HG03095 (cell line): ENCODE measurements around the gene WDR1.

Source experiments
- ATAC-seq: cut with Tn5 transposase; IDR thresholded peaks from one replicate; pipeline ENCODE4 v1.9.1; 2021; ENCODE audit warnings: moderate library complexity; ENCODE audit not compliant: unreplicated experiment

WDR1 gene

DNA sequence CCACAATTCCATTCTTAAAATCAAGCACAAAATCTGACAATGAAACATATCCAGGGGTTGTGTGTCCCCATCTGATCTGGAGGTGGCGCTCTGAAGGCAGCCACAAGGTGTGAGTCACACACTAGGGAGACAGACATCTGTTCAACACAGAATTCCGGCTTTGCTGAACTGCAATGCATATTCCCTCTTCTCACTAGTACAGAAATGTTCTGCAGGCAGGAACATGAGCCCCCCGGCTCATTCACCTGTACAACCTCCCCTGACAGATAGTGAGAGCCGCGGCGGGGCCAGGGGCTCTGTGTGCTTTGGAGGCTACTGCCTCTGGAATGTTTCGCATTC is 41.9 kb downstream of the WDR1 start:
- no peak for ATAC-seq

DNA sequence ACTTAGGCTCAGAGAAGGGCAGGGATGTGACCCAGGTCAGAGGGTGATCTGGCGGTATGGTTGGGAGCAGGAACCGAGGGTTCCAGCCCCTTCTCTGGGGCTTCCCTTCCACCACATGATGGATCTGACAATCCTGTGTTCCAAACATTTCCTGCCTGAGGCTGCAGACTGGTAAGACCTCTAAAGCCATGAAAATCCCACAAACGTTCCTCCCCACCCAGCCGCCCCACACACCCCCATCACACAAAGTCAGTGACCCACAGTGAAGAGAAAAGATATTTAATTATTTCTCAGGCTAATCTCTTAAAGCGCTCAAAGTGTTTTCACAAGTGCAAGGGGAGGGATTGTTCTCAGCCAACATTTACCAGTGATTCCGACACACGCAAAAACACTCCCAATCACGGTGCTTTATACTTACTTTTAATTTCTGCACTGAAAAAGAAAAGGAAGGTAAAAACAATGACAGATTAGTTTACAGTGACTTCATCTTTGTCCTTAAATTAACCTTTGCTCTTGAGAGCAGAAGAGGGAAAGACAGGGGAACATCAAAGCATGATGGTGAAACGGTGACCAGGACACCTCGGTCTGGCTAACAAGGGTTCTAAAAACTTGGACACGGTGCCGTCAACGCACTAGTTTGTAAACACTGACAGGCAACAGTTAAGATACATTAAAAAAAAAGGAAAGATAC is 42.4 kb downstream of the WDR1 start:
- no peak for ATAC-seq

DNA sequence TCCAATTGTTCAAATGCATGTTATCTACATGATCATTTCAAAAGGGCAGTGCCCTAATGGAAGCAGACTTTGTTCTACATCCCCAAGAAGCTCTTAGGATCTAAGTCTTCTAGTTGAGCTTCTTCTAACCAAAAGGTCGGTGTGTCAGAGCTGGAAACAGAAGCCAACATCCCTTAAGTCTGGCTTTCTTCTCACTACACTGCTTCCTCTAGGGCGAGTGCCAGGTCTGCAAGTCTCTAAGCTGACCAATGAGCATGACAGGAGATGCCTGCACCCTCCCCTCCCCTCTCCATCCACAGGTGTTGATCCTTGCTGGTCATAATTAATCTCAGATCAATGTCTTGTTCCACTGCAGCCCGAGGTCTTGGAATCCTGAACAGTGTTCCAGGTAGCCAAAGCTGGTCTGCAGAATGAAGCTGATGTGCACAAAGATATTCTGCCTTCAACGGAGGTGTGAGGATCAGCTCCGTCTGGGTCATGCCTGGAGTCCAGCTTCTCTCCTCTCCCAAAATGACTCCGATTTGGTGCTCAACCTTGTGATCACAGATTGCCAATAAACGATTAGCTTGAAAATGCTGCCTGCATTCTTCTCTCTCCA is 44.1 kb downstream of the WDR1 start:
- no peak for ATAC-seq

DNA sequence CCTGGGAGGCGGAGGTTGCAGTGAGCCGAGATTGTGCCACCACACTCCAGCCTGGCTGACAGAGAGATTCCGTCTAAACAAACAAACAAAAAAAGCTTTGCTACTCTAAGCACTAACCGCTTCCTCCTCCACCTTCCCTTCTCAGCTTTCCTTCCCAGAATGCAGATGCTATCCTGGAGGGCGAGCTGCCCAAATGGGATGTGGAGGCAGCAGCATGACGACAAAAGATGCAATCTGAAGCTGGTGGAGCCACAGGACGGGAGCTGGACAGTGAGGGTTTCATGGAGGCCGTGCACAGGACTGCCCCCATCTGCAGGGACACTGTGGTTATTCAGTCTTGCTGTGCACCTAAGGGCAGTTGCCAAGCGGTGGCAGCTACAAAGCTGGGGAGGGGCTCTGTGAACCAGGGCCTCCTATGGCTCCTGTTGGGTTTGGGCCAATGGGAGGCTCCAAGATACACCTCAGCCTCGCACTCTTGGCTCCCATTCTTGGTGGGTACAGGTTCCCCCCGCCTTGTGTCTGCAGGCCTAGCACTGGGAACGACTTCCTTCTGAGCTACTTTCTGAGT is 47.4 kb downstream of the WDR1 start:
- ATAC-seq, result no peak

DNA sequence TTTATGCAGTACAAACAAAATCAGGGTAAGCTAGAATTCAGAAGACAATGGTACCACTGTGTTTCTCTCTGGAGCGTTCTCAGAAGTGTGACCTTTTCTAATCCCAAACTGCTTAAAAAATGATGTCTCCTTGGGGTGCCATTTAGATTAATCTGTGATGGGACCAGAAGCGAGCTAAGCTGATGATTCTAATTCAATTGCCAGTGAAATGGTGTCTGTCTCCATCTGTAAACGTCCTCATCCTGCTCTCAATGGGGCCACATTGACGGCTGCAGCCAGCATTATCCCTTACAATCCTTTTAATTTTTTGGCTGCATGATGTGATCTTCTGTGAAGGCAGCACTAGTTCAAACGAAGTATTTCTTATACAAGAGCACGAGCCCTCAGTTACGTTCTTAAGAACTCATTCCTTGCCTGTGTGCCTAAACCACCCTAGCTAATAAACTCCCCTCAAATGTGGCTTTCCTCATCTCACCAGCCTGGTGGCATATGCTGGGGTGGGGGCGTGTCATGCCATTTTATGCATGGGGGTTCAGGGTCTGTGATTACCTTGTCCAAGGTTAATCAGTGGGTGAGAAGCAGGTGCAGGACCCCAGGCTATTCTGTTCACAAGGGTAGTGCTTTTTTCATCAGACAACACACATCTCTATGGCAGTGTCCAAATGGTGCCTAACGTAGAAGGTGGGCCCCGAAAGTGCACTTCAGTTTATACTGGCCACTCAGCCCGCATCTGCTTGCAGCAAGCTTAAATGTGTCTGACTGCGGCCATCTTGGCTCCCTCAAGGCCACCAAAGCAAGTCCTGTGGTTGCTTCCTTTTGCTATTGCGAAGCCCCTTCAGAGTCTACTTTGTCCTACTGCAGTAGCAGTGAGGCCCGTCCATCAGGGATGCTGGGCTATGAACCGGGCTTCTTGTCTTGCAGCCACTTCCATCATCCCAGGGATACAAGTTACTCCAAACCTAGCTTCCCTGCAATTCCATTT is 49.6 kb downstream of the WDR1 start:
- ATAC-seq, result no peak

DNA sequence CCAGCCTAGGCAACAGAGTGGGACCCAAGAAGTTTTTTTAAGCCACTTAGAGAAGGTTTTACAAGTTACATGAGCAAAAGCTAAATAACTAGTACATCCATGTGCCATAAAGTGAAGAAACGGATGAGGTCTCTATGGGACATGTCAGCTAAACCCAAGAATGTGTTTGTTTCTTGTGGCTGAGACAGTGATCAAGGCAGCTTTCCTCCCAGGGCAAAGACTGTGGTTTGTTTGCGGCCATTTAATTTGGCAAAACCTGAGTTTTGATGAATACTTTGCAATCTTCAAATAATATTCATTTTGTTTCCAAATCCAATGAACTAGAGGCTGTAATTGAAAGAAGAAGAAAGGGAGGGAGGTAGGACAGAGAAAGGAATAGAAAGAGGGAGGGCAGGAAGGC is 50.4 kb downstream of the WDR1 start:
- ATAC-seq, result no peak

DNA sequence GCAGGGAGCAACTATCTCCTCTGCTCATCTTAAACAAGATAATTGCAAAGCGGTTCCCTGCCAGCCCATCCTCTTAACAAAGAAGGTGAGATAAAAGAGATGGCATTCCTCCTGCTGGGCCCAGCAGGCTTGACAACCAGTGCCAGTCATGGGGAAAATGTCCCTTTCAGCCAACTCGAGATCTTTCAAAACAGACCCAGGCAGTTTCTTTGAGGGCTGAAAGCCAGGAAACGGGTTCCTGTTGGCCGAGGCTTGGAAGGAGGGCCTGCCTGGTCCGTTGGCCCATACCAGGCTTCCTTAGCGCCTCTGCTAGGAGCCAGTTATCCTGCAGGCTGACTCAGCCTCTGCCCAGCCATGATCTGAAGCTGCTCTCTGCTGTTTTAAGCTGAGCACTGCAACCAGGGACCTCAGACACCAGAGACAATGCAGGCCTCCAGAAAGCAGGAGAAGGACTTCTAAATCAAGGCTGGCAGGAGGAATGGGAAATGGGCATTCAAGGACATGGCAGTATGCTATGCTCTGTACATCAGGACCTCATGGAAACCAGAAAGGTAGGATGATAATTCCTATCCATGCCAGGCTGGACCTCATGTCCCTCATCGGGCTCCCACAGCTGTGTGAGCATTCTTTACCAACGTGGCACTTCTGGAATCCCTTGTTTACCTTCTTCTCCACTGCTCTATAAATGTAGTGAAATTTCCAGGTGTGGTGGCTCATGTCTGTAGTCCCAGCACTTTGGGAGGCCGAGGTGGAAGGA is 52.9 kb downstream of the WDR1 start:
- ATAC-seq, result no peak

GRCh38 chr4:10061650-10062415 is 54.8 kb downstream of the WDR1 start:
- ATAC-seq, result no peak

DNA sequence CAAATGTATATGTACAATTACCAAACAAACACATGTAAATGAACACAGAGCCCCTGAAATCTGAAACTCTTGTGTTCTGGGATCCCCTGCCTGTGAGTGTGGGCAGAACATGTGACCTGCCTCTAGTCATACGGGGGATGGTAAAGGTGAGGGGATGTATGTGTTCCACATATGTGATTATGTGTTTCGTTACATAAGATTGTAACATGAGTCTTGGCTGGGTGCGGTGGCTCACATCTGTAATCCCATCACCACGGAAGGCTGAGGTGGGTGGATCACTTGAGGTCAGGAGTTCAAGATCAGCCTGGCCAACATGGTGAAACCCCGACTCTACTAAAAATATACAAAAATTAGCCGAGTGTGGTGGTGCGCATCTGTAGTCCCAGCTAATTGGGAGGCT is 58.2 kb downstream of the WDR1 start:
- ATAC-seq, result no peak

- ATAC-seq, result no peak
Measured at GRCh38 chr4:10057023-10057395, 59.6 kb downstream of the WDR1 start.

GRCh38 chr4:10056334-10057022 is 60.1 kb downstream of the WDR1 start:
- no peak for ATAC-seq

DNA sequence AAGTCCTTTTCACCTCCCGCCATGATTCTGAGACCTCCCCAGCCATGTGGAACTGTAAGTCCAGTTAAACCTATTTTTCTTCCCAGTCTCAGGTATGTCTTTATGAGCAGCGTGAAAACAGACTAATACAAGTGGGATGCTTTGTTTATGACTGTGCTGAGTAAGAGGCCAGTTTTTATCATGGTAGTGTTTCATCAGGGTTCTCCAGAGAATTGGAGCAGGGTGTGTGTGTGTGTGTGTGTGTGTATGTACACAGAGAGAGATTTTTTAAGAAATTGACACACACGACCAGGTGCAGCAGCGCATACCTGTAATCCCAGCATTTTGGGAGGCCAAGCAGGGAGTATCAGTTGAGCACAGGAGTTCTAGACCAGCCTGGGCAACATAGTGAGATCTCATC is 60.7 kb downstream of the WDR1 start:
- ATAC-seq, result no peak

DNA sequence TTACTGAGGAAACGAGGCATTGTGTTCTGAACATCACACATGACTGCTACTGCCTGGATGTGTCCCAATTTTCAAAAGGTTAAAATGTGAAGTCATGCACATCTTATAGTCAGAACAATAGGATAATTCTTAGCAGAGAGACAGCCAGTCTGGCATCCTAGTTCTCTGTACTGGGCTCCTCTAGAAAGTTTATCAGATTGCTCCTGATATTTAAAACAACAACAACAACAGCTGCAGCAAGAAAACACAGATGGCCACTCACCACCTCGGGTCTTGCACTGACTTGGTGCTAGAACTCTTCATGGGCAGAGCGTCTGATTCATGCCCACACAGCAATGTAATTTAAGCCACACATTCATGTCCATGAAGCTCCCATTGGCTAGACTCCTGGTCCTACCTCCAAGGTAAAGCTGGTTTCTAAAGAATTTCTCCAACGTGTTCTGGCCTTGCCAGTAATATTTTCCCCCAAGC is 62.0 kb downstream of the WDR1 start:
- ATAC-seq, result no peak

GRCh38 chr4:10053635-10054453 is 62.8 kb downstream of the WDR1 start:
- ATAC-seq, result no peak

DNA sequence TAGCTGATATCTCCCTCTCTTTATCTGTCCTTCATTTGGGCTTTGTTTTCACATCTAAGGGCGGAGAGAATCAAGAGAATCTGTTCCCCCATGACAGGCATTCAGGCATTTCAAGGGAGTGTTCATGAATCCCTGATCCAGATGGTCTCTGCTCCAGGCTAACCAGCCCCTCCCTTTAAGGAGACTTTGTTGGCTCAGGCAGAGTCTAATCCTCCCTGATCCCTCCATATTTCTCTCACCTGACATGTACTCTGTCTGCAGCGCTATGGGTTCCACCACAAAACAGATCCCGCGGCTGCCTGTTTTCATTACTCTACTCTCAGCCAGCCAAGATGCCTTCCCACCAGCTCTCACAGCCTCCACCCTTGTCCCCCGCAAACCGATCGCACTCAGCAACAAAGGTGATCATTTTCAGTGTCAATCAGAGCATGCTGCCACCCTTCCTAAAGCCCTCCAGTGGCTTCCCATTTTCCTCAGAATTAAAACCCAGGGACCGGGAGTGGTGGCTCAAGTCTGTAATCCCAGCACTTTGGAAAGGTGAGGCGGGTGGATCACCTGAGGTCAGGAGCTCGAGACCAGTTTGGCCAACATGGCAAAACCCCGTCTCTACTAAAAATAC is 65.0 kb downstream of the WDR1 start:
- no peak for ATAC-seq

DNA sequence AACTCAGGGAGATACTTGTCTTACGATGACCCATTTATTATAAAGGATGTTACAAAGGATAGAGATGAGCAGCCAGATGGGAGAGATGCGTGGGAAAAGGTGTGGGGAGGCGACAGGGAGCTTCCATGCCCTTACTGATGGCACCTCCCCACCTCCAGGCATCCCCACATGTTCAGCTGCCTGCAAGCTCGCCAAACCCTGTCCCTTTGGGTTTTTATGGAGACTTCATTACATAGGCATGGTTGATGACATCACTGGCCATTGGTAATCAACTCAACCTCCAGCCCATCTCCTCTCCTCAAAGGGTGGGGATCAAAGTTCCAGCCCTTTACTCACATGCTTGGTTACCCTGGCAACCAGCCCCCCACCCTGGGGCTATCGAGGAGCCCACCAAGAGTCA is 65.9 kb downstream of the WDR1 start:
- ATAC-seq, result no peak

DNA sequence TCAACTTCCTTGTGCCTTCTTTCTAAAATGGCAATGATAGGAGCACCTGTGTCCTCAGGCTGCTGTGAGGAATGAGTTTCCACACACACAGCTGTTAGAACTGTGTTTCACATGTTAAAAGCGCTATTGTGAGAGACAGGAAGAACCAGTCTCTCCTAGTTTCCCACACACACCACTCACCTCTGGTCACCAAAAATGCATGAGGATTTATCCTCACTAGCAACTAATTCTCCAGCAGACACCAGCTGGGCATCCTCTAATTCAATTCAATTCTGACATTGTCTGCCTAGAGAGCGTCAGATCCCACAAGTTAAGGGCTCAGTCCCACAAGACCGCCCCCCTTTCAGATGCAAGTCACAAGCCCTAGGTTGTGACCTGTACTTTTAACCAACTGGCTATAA is 66.3 kb downstream of the WDR1 start:
- no peak for ATAC-seq
